CD4-positive, alpha-beta memory T cell (primary cell): ENCODE results near the gene ATP13A2. TPM values are rescaled to one million over a fixed set of nuclear protein-coding genes. Genes with fewer than 3 reads are reported as not detected.

Source experiments
- CTCF ChIA-PET: fragments of 350-600 bp; sonication (Branson Sonifier 250); formaldehyde crosslinking; loops from one replicate; lab custom pipeline; 2021; ENCODE audit warnings: inconsistent platforms; ENCODE audit not compliant: partially characterized antibody; lab: Charles Lee
- POLR2A ChIA-PET: fragments of 350-600 bp; sonication (Branson Sonifier 250); formaldehyde crosslinking; loops from one replicate; lab custom pipeline; 2021; ENCODE audit not compliant: partially characterized antibody; lab: Charles Lee
- DNase-seq, 5 donors: peaks; one replicate each; pipeline versions ENCODE4 v3.0.0 to v3.0.0-alpha.2; 2020 to 2022; ENCODE audit warnings: mixed read lengths in 1 of 5
- H3K27ac ChIP-seq: one replicate; pipeline ENCODE4 v1.7.0; 2013; ENCODE audit warnings: low read depth, low read length
- H3K27me3 ChIP-seq: 2 replicates; pipeline ENCODE4 v1.7.0; 2013; ENCODE audit warnings: mild to moderate bottlenecking, low read length, moderate library complexity; ENCODE audit not compliant: insufficient read depth
- H3K36me3 ChIP-seq: 2 replicates; pipeline ENCODE4 v1.7.0; 2013; ENCODE audit warnings: mild to moderate bottlenecking, low read length, moderate library complexity; ENCODE audit not compliant: insufficient read depth
- H3K4me1 ChIP-seq: 2 replicates; pipeline ENCODE4 v1.7.0; 2013; ENCODE audit warnings: mild to moderate bottlenecking, low read length, moderate library complexity; ENCODE audit not compliant: insufficient read depth
- H3K4me3 ChIP-seq, 2 donors: one replicate each; pipeline ENCODE4 v1.7.0; 2013; ENCODE audit warnings: low read length in 2 of 2, mild to moderate bottlenecking in 1 of 2
- H3K9me3 ChIP-seq, 2 donors: one replicate each; pipeline ENCODE4 v1.7.0; 2013; ENCODE audit warnings: low read length in 2 of 2, control low read depth in 1 of 2; ENCODE audit not compliant: control insufficient read depth in 1 of 2
- H3K27ac Mint-ChIP-seq, 7 donors: one replicate each; pipeline ENCODE4 v1.8.0; 2020 to 2021; ENCODE audit warnings: mixed read lengths in 7 of 7, mild to moderate bottlenecking in 6 of 7, inconsistent platforms in 3 of 7, moderate library complexity in 3 of 7
- H3K27me3 Mint-ChIP-seq, 2 donors: one replicate each; pipeline ENCODE4 v1.8.0; 2020 to 2021; ENCODE audit warnings: mixed read lengths in 2 of 2
- H3K36me3 Mint-ChIP-seq, 2 donors: one replicate each; pipeline ENCODE4 v1.8.0; 2020 to 2021; ENCODE audit warnings: mixed read lengths in 2 of 2, inconsistent platforms in 1 of 2, mild to moderate bottlenecking in 1 of 2
- H3K4me1 Mint-ChIP-seq, 4 donors: one replicate each; pipeline ENCODE4 v1.8.0; 2020 to 2021; ENCODE audit warnings: mixed read lengths in 4 of 4, mild to moderate bottlenecking in 1 of 4
- H3K4me3 Mint-ChIP-seq, 8 donors: one replicate each; pipeline ENCODE4 v1.8.0; 2020 to 2021; ENCODE audit warnings: mixed read lengths in 8 of 8, mild to moderate bottlenecking in 7 of 8, moderate library complexity in 6 of 8, inconsistent platforms in 3 of 8
- H3K9me3 Mint-ChIP-seq, 8 donors: one replicate each; pipeline ENCODE4 v1.8.0; 2020 to 2021; ENCODE audit warnings: mixed read lengths in 8 of 8, mild to moderate bottlenecking in 5 of 8, inconsistent platforms in 3 of 8, moderate library complexity in 1 of 8
- intact Hi-C: fragments of 100-400 bp; cut with micrococcal nuclease; formaldehyde crosslinking; loops from one replicate; pipeline ENCODE4 v1.15.1; 2023
- polyA plus RNA-seq, 2 donors: library from polyadenylated mRNA; unstranded; fragments of 300-500 nt; fragmentation: Illumina TruSeq; gene quantifications; one replicate each; pipeline ENCODE4 v1.2.3, GENCODE V29; 2021
- total RNA-seq, 2 experiments: library from RNA; stranded (reverse); gene quantifications; one replicate each; pipeline ENCODE4 v1.2.3, GENCODE V29; 2021

The ATP13A2 gene
- total RNA-seq (10 to 100 TPM; 54.6 to 56.5 TPM), polyA plus RNA-seq (10 to 100 TPM; 24.6 to 60.4 TPM)

- Histone ChIP-seq H3K4me1 (peaks cover 27% of the 10 kb centered on the region), H3K27me3 (no peaks in the 10 kb centered on the region), H3K36me3 (no peaks in the 10 kb centered on the region), H3K9me3 (no peaks in the 10 kb centered on the region), H3K4me3 (peak within 1 kb of the TSS; percentile 84 to 87), H3K27ac (peak within 1 kb of the TSS; percentile 73)
- no peaks in the 10 kb centered on the region for H3K27me3 Mint-ChIP-seq
- ChIA-PET POLR2A (interaction anchor here (0.8 kb wide), 1 partner anchor 107 kb away, joined by 3 read pairs; no protein-coding TSS in a partner anchor), CTCF (interaction anchor here (0.6 to 0.7 kb wide), 2 partner anchors 26 to 39 kb away, joined by 3 to 4 read pairs; no protein-coding TSS in a partner anchor)
- H3K9me3 Mint-ChIP-seq = no peaks in the 10 kb centered on the region
- intact Hi-C loops = loop anchor here (5.0 kb wide), 1 partner anchor 49 kb away; no protein-coding TSS in a partner anchor
- H3K36me3 Mint-ChIP-seq = peaks cover 0 to 12% of the 10 kb centered on the region in 2 donors
- H3K4me1 Mint-ChIP-seq = peaks cover 10 to 23% (median 17%) of the 10 kb centered on the region in 4 donors
- peak within 1 kb of the TSS; percentile 47 to 89 (median 84) for H3K27ac Mint-ChIP-seq
- H3K4me3 Mint-ChIP-seq = peak within 1 kb of the TSS; percentile 85 to 91 (median 88)
- DNase-seq = peak; percentile 83 to 85 (median 84)
Observed at GRCh38 chr1:17011439-17012307, at the start of gene ATP13A2. ATP13A2 (minus strand) TSS chr1:17011928; CDS start chr1:17011738, 190 bp downstream.

- no peaks in the 10 kb centered on the region for H3K4me1 ChIP-seq
- H3K27me3 ChIP-seq = no peaks in the 10 kb centered on the region
- Mint-ChIP-seq H3K36me3 (peaks cover 0 to 2% of the 10 kb centered on the region in 2 donors), H3K4me1 (no peaks in the 10 kb centered on the region), H3K4me3 (no peak overlapping the region), H3K9me3 (peaks cover 0 to 10% (median 3%) of the 10 kb centered on the region in 8 donors), H3K27me3 (peaks cover 5 to 6% of the 10 kb centered on the region in 2 donors), H3K27ac (no peak overlapping the region)
- CTCF ChIA-PET = no interaction called here
- intact Hi-C loops = no loop called here
- POLR2A ChIA-PET = no interaction called here
- no peak overlapping the region for H3K4me3 ChIP-seq
- H3K9me3 ChIP-seq = peaks cover 0 to 3% of the 10 kb centered on the region in 2 donors
- no peak overlapping the region for H3K27ac ChIP-seq
- no peak for DNase-seq
- H3K36me3 ChIP-seq = no peaks in the 10 kb centered on the region
Observed at GRCh38 chr1:17061486-17061885, 49.8 kb upstream of the ATP13A2 start.

GRCh38 chr1:17060306-17060749 is 48.6 kb upstream of the ATP13A2 start:
- Mint-ChIP-seq H3K27ac (no peak overlapping the region), H3K27me3 (peaks cover 5 to 6% of the 10 kb centered on the region in 2 donors), H3K4me1 (peaks cover 0 to under 1% (median 0%) of the 10 kb centered on the region in 4 donors), H3K9me3 (peaks cover 0 to 10% (median 3%) of the 10 kb centered on the region in 8 donors), H3K4me3 (no peak overlapping the region), H3K36me3 (peaks cover 0 to 2% of the 10 kb centered on the region in 2 donors)
- Histone ChIP-seq H3K4me1 (no peaks in the 10 kb centered on the region), H3K9me3 (peaks cover 0 to 3% of the 10 kb centered on the region in 2 donors), H3K36me3 (no peaks in the 10 kb centered on the region), H3K4me3 (no peak overlapping the region), H3K27me3 (no peaks in the 10 kb centered on the region), H3K27ac (no peak overlapping the region)
- no peak for DNase-seq
- POLR2A ChIA-PET = no interaction called here
- CTCF ChIA-PET = no interaction called here
- intact Hi-C loops = no loop called here

- DNase-seq = peak in 4 of 5 donors; percentile 24 to 40 (median 30)
- POLR2A ChIA-PET = no interaction called here
- no peak overlapping the region for H3K4me3 Mint-ChIP-seq
- H3K4me1 ChIP-seq = no peaks in the 10 kb centered on the region
- H3K4me3 ChIP-seq = no peak overlapping the region
- H3K36me3 Mint-ChIP-seq = peaks cover 0 to 2% of the 10 kb centered on the region in 2 donors
- no peaks in the 10 kb centered on the region for H3K27me3 ChIP-seq
- H3K36me3 ChIP-seq = no peaks in the 10 kb centered on the region
- peaks cover 5 to 6% of the 10 kb centered on the region in 2 donors for H3K27me3 Mint-ChIP-seq
- CTCF ChIA-PET = no interaction called here
- peaks cover 0 to 7% (median 0%) of the 10 kb centered on the region in 8 donors for H3K9me3 Mint-ChIP-seq
- H3K27ac Mint-ChIP-seq = peak overlapping the region in 1 of 7 donors; percentile 8
- no peaks in the 10 kb centered on the region for H3K9me3 ChIP-seq
- H3K27ac ChIP-seq = no peak overlapping the region
- H3K4me1 Mint-ChIP-seq = peaks cover 0 to 4% (median 0%) of the 10 kb centered on the region in 4 donors
- intact Hi-C loops = loop anchor here (10.0 kb wide), 2 partner anchors 695 to 1535 kb away; partner anchors contain the start of genes CASP9, DNAJC16 and SZRD1
Observed at GRCh38 chr1:17059391-17060305, 47.9 kb upstream of the ATP13A2 start.

GRCh38 chr1:17056551-17056950 is 44.8 kb upstream of the ATP13A2 start:
- H3K9me3 ChIP-seq = no peaks in the 10 kb centered on the region
- POLR2A ChIA-PET = no interaction called here
- H3K4me3 ChIP-seq = no peak overlapping the region
- H3K9me3 Mint-ChIP-seq = peaks cover 0 to 1% (median 0%) of the 10 kb centered on the region in 8 donors
- peaks cover under 1 to 12% of the 10 kb centered on the region in 2 donors for H3K36me3 Mint-ChIP-seq
- H3K4me3 Mint-ChIP-seq = peak overlapping the region in 2 of 8 donors; percentile 7 to 38
- no peak for DNase-seq
- no peaks in the 10 kb centered on the region for H3K36me3 ChIP-seq
- H3K27ac Mint-ChIP-seq = peak overlapping the region in 1 of 7 donors; percentile 1
- peaks cover 10 to 29% (median 19%) of the 10 kb centered on the region in 4 donors for H3K4me1 Mint-ChIP-seq
- H3K4me1 ChIP-seq = peaks cover 18% of the 10 kb centered on the region
- no peak overlapping the region for H3K27ac ChIP-seq
- peaks cover 2 to 5% of the 10 kb centered on the region in 2 donors for H3K27me3 Mint-ChIP-seq
- H3K27me3 ChIP-seq = no peaks in the 10 kb centered on the region
- intact Hi-C loops = loop anchor here (10.0 kb wide), 2 partner anchors 692 to 1532 kb away; partner anchors contain the start of genes CASP9, DNAJC16 and SZRD1
- CTCF ChIA-PET = no interaction called here

GRCh38 chr1:17055801-17056200 is 44.1 kb upstream of the ATP13A2 start:
- Mint-ChIP-seq H3K4me1 (peaks cover 17 to 37% (median 26%) of the 10 kb centered on the region in 4 donors), H3K9me3 (peaks cover 0 to 1% (median 0%) of the 10 kb centered on the region in 8 donors), H3K27ac (peak overlapping the region in 2 of 7 donors; percentile 29 to 42), H3K27me3 (peaks cover 2 to 5% of the 10 kb centered on the region in 2 donors), H3K4me3 (peak overlapping the region in 6 of 8 donors; percentile 41 to 63 (median 56)), H3K36me3 (peaks cover 6 to 19% of the 10 kb centered on the region in 2 donors)
- no peaks in the 10 kb centered on the region for H3K36me3 ChIP-seq
- H3K27ac ChIP-seq = no peak overlapping the region
- H3K4me1 ChIP-seq = peaks cover 18% of the 10 kb centered on the region
- ChIA-PET POLR2A (interaction anchor here (1.7 kb wide), 1 partner anchor 151 kb away, joined by 5 read pairs; no protein-coding TSS in a partner anchor), CTCF (interaction anchor here (0.8 kb wide), 1 partner anchor 10 kb away, joined by 3 read pairs; no protein-coding TSS in a partner anchor)
- intact Hi-C loops = loop anchor here (10.0 kb wide), 2 partner anchors 691 to 1531 kb away; partner anchors contain the start of genes CASP9, DNAJC16 and SZRD1
- DNase-seq = no peak
- H3K9me3 ChIP-seq = no peaks in the 10 kb centered on the region
- H3K27me3 ChIP-seq = no peaks in the 10 kb centered on the region
- no peak overlapping the region for H3K4me3 ChIP-seq
